Erythroblast (primary cell): ENCODE results near the gene DBX1.

ENCODE experiments used
- GATA1 ChIP-seq: IDR thresholded peaks from 2 replicates; pipeline ENCODE4 v1.6.1; 2011; ENCODE audit warnings: low read depth, mild to moderate bottlenecking, control low read depth, low read length, moderate library complexity
- POLR2A ChIP-seq: IDR thresholded peaks from 2 replicates; pipeline ENCODE4 v1.6.1; 2011; ENCODE audit warnings: mild to moderate bottlenecking, low read length

DNA sequence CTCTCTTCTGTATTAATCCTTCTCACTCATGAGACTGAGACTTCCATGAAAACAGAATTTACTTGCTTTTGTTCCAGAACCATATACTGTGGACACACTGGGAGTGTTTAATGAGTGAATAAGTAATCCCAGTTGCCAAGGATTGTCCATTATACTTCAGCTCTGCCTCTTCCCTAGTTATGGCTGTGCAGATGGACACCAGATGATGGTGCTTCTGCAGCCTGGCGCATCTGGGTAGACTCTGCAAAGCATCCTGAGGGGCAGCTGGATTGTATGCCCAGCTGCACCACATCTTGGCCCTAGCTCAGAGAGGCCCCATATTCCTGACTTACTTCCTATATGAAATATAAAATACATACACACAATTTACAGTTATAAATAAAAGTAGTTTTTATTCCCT is 43.5 kb downstream of the DBX1 start:
- TF ChIP-seq POLR2A = no peak
- no peak for TF ChIP-seq GATA1
